NT2/D1 (cell line): ENCODE data around the gene C3AR1.
"Not testable (repeated sequence)": the region's sequence is repeated elsewhere in the genome, so short reads cannot be mapped to it uniquely, and the experiment has no call there.

Experiments used
- SUZ12 ChIP-seq: IDR thresholded peaks from 2 replicates; pipeline ENCODE4 v1.6.1; 2011; ENCODE audit not compliant: insufficient read length, insufficient read depth; ENCODE audit errors: extremely low read depth
- YY1 ChIP-seq: IDR thresholded peaks from 2 replicates; pipeline ENCODE4 v1.6.1; 2011; ENCODE audit not compliant: insufficient read length, insufficient read depth

DNA sequence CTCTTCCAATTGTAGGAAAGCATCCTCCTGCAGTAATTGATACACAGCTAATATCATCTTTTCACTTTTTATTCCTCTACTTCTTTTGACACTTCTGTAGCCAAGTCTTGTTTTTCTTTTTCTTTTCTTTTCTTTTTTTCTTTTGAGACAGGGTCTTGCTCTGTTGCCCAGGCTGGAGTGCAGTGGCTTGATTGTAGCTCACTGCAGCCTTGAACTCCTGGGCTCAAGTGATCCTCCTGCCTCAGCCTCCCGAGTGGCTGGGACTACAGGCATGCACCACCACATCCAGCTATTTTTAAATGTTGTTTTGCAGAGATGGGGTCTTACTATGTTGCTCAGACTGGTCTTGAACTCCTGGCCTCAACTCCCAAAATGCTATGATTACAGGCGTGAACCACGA is 5.7 kb upstream of the C3AR1 start:
- not testable (repeated sequence) for TF ChIP-seq YY1, SUZ12
